Measurements from ENCODE around the gene HPS6. TPM values are rescaled to one million over a fixed set of nuclear protein-coding genes. Genes with fewer than 3 reads are reported as not detected.

The HPS6 gene
- polyA plus RNA-seq, 3 donors, result 2.9 to 27.3 (median 23.6) TPM

GRCh38 chr10:102068216-102068615 is 3.1 kb downstream of the HPS6 start:
- Mint-ChIP-seq H3K36me3 (peaks cover 2 to 12% of the 10 kb centered on the region in 2 donors), H3K4me1 (peaks cover 62% of the 10 kb centered on the region), H3K9me3 (no peaks in the 10 kb centered on the region), H3K27ac (peak overlapping the region; percentile 69 to 91 (median 85)), H3K27me3 (ENCODE audit: low read depth in 3 of 3) (peaks cover 0 to 1% (median 1%) of the 10 kb centered on the region in 3 donors), H3K4me3 (no peak overlapping the region)
- no peaks in the 10 kb centered on the region for H3K9me3 ChIP-seq (replicated peaks in 1 of 2; ENCODE audit: control insufficient read depth in 1 of 2, insufficient read depth in 1 of 2, low read length in 2 of 2)
- H3K4me3 ChIP-seq (replicated peaks in 1 of 3; ENCODE audit: low read depth in 2 of 3, low read length in 3 of 3), result peak overlapping the region in 1 of 3 experiments; percentile 46
- intact Hi-C loops (cut with micrococcal nuclease), result loop anchor here in 1 of 2 donors (5.0 kb wide), 2 partner anchors 226 to 286 kb away; partner anchors contain the start of genes KCNIP2 and NPM3
- peaks cover 50% of the 10 kb centered on the region in 2 donors for H3K4me1 ChIP-seq (ENCODE audit: control insufficient read depth in 1 of 2, insufficient read depth in 2 of 2, low read length in 2 of 2)
- no peaks in the 10 kb centered on the region for H3K27me3 ChIP-seq (ENCODE audit: control insufficient read depth in 2 of 2, insufficient read depth in 2 of 2, low read length in 2 of 2)
- peak overlapping the region; percentile 56 for H3K4me2 ChIP-seq (replicated peaks; ENCODE audit: extremely low read depth, low read length, poor library complexity, severe bottlenecking)
- no CpG with 5 or more reads among the region's 1 CpG for WGBS (ENCODE audit: insufficient coverage)
- peaks cover 44% of the 10 kb centered on the region for H4K20me1 ChIP-seq (ENCODE audit: insufficient read depth, low read length)
- no peak for DNase-seq
- peaks cover 49% of the 10 kb centered on the region for H3K79me2 ChIP-seq (ENCODE audit: insufficient read depth, low read length)
- no peak overlapping the region for H2AFZ ChIP-seq (ENCODE audit: insufficient read depth, low read depth, low read length, poor library complexity, severe bottlenecking)
- H3K36me3 ChIP-seq (replicated peaks in 1 of 2; ENCODE audit: control insufficient read depth in 1 of 2, insufficient read depth in 2 of 2, low read length in 2 of 2), result peaks cover 0 to 13% of the 10 kb centered on the region in 2 donors
- no peak for TF ChIP-seq CTCF (IDR thresholded peaks at IDR 0.05)
- H3K27ac ChIP-seq (ENCODE audit: low read depth in 1 of 2, low read length in 2 of 2), result peak overlapping the region; percentile 66 to 87
- peak overlapping the region; percentile 26 for H3K9ac ChIP-seq (ENCODE audit: insufficient read depth, low read length, poor library complexity, severe bottlenecking)

GRCh38 chr10:102069071-102069470 is 3.9 kb downstream of the HPS6 start:
- Histone ChIP-seq H3K4me2 (replicated peaks; ENCODE audit: extremely low read depth, low read length, poor library complexity, severe bottlenecking) (peak overlapping the region; percentile 56), H3K27me3 (ENCODE audit: control insufficient read depth in 2 of 2, insufficient read depth in 2 of 2, low read length in 2 of 2) (no peaks in the 10 kb centered on the region), H3K9me3 (replicated peaks in 1 of 2; ENCODE audit: control insufficient read depth in 1 of 2, insufficient read depth in 1 of 2, low read length in 2 of 2) (no peaks in the 10 kb centered on the region), H3K79me2 (ENCODE audit: insufficient read depth, low read length) (peaks cover 49% of the 10 kb centered on the region), H3K4me3 (replicated peaks in 1 of 3; ENCODE audit: low read depth in 2 of 3, low read length in 3 of 3) (peak overlapping the region in 1 of 3 experiments; percentile 46), H4K20me1 (ENCODE audit: insufficient read depth, low read length) (peaks cover 44% of the 10 kb centered on the region), H3K36me3 (replicated peaks in 1 of 2; ENCODE audit: control insufficient read depth in 1 of 2, insufficient read depth in 2 of 2, low read length in 2 of 2) (peaks cover 0 to 13% of the 10 kb centered on the region in 2 donors), H3K4me1 (ENCODE audit: control insufficient read depth in 1 of 2, insufficient read depth in 2 of 2, low read length in 2 of 2) (peaks cover 50% of the 10 kb centered on the region in 2 donors), H3K27ac (ENCODE audit: low read depth in 1 of 2, low read length in 2 of 2) (peak overlapping the region; percentile 66 to 87), H2AFZ (ENCODE audit: insufficient read depth, low read depth, low read length, poor library complexity, severe bottlenecking) (peak overlapping the region; percentile 16), H3K9ac (ENCODE audit: insufficient read depth, low read length, poor library complexity, severe bottlenecking) (peak overlapping the region; percentile 26)
- peak; percentile 55 to 79 (median 78) for DNase-seq
- H3K9me3 Mint-ChIP-seq, result no peaks in the 10 kb centered on the region
- peaks cover 2 to 12% of the 10 kb centered on the region in 2 donors for H3K36me3 Mint-ChIP-seq
- peak overlapping the region; percentile 20 to 63 for H3K4me3 Mint-ChIP-seq
- intact Hi-C loops (cut with micrococcal nuclease), result loop anchor here in 1 of 2 donors (5.0 kb wide), 2 partner anchors 227 to 287 kb away; partner anchors contain the start of genes KCNIP2 and NPM3
- peaks cover 61% of the 10 kb centered on the region for H3K4me1 Mint-ChIP-seq
- peak overlapping the region; percentile 72 to 91 (median 88) for H3K27ac Mint-ChIP-seq
- TF ChIP-seq CTCF (IDR thresholded peaks at IDR 0.05), result no peak
- peaks cover 0 to 1% (median under 1%) of the 10 kb centered on the region in 3 donors for H3K27me3 Mint-ChIP-seq (ENCODE audit: low read depth in 3 of 3)

Data from CD14-positive monocyte (primary cell).